SK-N-SH (cell line): ENCODE data around the gene GSTM5. TPM values are rescaled to one million over a fixed set of nuclear protein-coding genes. Genes with fewer than 3 reads are reported as not detected.

Experiments used
- CTCF ChIA-PET: fragments of 300-600, 350-600 bp; formaldehyde crosslinking; extraction: SDS; loops from one replicate; lab custom pipeline; 2021; lab: Yijun Ruan, JAX
- POLR2A ChIA-PET: fragments of 350-600 bp; sonication (Branson Sonifier 250); formaldehyde crosslinking; extraction: SDS; loops from one replicate; lab custom pipeline; 2020; ENCODE audit warnings: antibody characterized with exemption, inconsistent platforms; lab: Yijun Ruan, JAX
- DNase-seq: peaks from one replicate; pipeline ENCODE4 v3.0.0; 2012
- H2AFZ ChIP-seq: fragments of 200-600 bp; sonication (generic); 2 replicates; pipeline ENCODE4 v1.8.1; 2016; ENCODE audit warnings: antibody characterized with exemption, mild to moderate bottlenecking, low read depth
- H3F3A ChIP-seq: fragments of 200-600 bp; sonication (generic); replicated peaks from 2 replicates; pipeline ENCODE3; 2016; ENCODE audit warnings: antibody characterized with exemption, mild to moderate bottlenecking; ENCODE audit not compliant: insufficient read depth
- H3K27ac ChIP-seq, 2 experiments: fragments of 200-500 bp in 1 of 2; fragments of 200-600 bp in 1 of 2; sonication (Bioruptor generic) in 1 of 2; sonication (generic), shearing (Covaris generic) in 1 of 2; 2 replicates each; pipeline versions ENCODE4 v1.5.1 to v1.6.1; 2014 to 2016; ENCODE audit warnings: low read depth in 2 of 2, inconsistent platforms in 1 of 2, low read length in 1 of 2, mild to moderate bottlenecking in 1 of 2, mixed read lengths in 1 of 2
- H3K27me3 ChIP-seq: fragments of 200-600 bp; sonication (generic), shearing (Covaris generic); 2 replicates; pipeline ENCODE4 v1.6.1; 2016; ENCODE audit warnings: mixed run types; ENCODE audit not compliant: insufficient read depth
- H3K36me3 ChIP-seq, 2 experiments: fragments of 200-500 bp in 1 of 2; fragments of 200-600 bp in 1 of 2; sonication (Bioruptor generic) in 1 of 2; sonication (generic) in 1 of 2; replicated peaks in 1 of 2; 2 replicates each; pipeline versions ENCODE3 to v1.5.1; 2014 to 2016; ENCODE audit warnings: low read length in 1 of 2, mild to moderate bottlenecking in 1 of 2; ENCODE audit not compliant: insufficient read depth in 2 of 2, control insufficient read depth in 1 of 2
- H3K4me1 ChIP-seq, 2 experiments: fragments of 200-500 bp in 1 of 2; fragments of 200-600 bp in 1 of 2; sonication (Bioruptor generic) in 1 of 2; sonication (generic), shearing (Covaris generic) in 1 of 2; 2 replicates each; pipeline versions ENCODE4 v1.5.1 to v1.6.1; 2014 to 2016; ENCODE audit warnings: low read depth in 1 of 2, low read length in 1 of 2, mixed run types in 1 of 2; ENCODE audit not compliant: insufficient read depth in 2 of 2, control insufficient read depth in 1 of 2
- H3K4me2 ChIP-seq: fragments of 200-600 bp; sonication (generic), shearing (Covaris generic); 2 replicates; pipeline ENCODE4 v1.6.1; 2017; ENCODE audit warnings: mixed run types
- H3K4me3 ChIP-seq, 2 experiments: fragments of 200-500 bp in 1 of 2; fragments of 200-600 bp in 1 of 2; sonication (Bioruptor generic) in 1 of 2; sonication (generic), shearing (Covaris generic) in 1 of 2; 2 replicates each; pipeline versions ENCODE4 v1.5.1 to v1.8.1; 2014 to 2016; ENCODE audit warnings: low read depth in 2 of 2, inconsistent platforms in 1 of 2, low read length in 1 of 2, mild to moderate bottlenecking in 1 of 2, mixed read lengths in 1 of 2, moderate library complexity in 1 of 2
- H3K79me2 ChIP-seq: fragments of 200-600 bp; sonication (generic); 2 replicates; pipeline ENCODE4 v1.8.1; 2017; ENCODE audit warnings: mild to moderate bottlenecking; ENCODE audit not compliant: insufficient read depth
- H3K9ac ChIP-seq: fragments of 200-600 bp; sonication (generic); 2 replicates; pipeline ENCODE4 v1.6.1; 2017; ENCODE audit warnings: mixed run types
- H3K9me2 ChIP-seq: fragments of 200-600 bp; sonication (generic); 2 replicates; pipeline ENCODE4 v1.6.1; 2017; ENCODE audit warnings: mixed run types
- H3K9me3 ChIP-seq: fragments of 200-600 bp; sonication (generic); 2 replicates; pipeline ENCODE4 v1.6.1; 2017; ENCODE audit warnings: mixed run types, mild to moderate bottlenecking, moderate library complexity
- H4K20me1 ChIP-seq: fragments of 200-600 bp; sonication (generic); 2 replicates; pipeline ENCODE4 v1.6.1; 2017; ENCODE audit warnings: mild to moderate bottlenecking, mixed run types; ENCODE audit not compliant: insufficient read depth
- ELF1 ChIP-seq: IDR thresholded peaks from 2 replicates; pipeline ENCODE4 v1.4.0; 2012
- EP300 ChIP-seq, 2 experiments: IDR thresholded peaks; 2 replicates each; pipeline versions ENCODE4 v1.4.0 to v1.6.1; 2012; ENCODE audit warnings: borderline replicate concordance in 1 of 2, low read depth in 1 of 2, low read length in 1 of 2
- EZH2phosphoT487 ChIP-seq: fragments of 200-600 bp; sonication (generic); IDR thresholded peaks from 2 replicates; pipeline ENCODE4 v1.6.1; 2017; ENCODE audit warnings: low read depth, mixed run types, mild to moderate bottlenecking, antibody characterized with exemption, moderate library complexity, borderline replicate concordance
- FOSL2 ChIP-seq: IDR thresholded peaks from 2 replicates; pipeline ENCODE4 v1.4.0; 2012; ENCODE audit warnings: low read depth, mild to moderate bottlenecking, moderate library complexity, borderline replicate concordance
- FOXJ3 ChIP-seq: sonication (generic); formaldehyde crosslinking; IDR thresholded peaks from 2 replicates; pipeline ENCODE4 v1.5.1; 2020; ENCODE audit warnings: mild to moderate bottlenecking, missing genetic modification reagents
- FOXM1 ChIP-seq: IDR thresholded peaks from 2 replicates; pipeline ENCODE4 v1.4.0; 2012; ENCODE audit warnings: low read depth, mild to moderate bottlenecking
- GABPA ChIP-seq: IDR thresholded peaks from 2 replicates; pipeline ENCODE4 v1.4.0; 2012; ENCODE audit warnings: low read depth, mild to moderate bottlenecking
- GATA2 ChIP-seq: sonication (generic); formaldehyde crosslinking; IDR thresholded peaks from 2 replicates; pipeline ENCODE4 v1.5.0; 2020; ENCODE audit warnings: mild to moderate bottlenecking, missing genetic modification reagents
- NFIC ChIP-seq: IDR thresholded peaks from 2 replicates; pipeline ENCODE4 v1.4.0; 2012; ENCODE audit warnings: borderline replicate concordance
- NRF1 ChIP-seq: IDR thresholded peaks from 2 replicates; pipeline ENCODE4 v1.6.1; 2012; ENCODE audit warnings: low read depth, mild to moderate bottlenecking, low read length
- POLR2AphosphoS5 ChIP-seq: IDR thresholded peaks from 2 replicates; pipeline ENCODE4 v1.6.1; 2012; ENCODE audit warnings: low read depth, low read length
- RAD21 ChIP-seq: IDR thresholded peaks from 2 replicates; pipeline ENCODE4 v1.6.1; 2012; ENCODE audit warnings: mild to moderate bottlenecking, low read length
- RCOR1 ChIP-seq: fragments of 150-350 bp; IDR thresholded peaks from 2 replicates; pipeline ENCODE4 v1.6.1; 2017; ENCODE audit warnings: antibody characterized with exemption, low read length
- RFX5 ChIP-seq: IDR thresholded peaks from 2 replicates; pipeline ENCODE4 v1.6.1; 2012; ENCODE audit warnings: mild to moderate bottlenecking, improper control_type of control experiment, low read length
- RXRA ChIP-seq: IDR thresholded peaks from 2 replicates; pipeline ENCODE4 v1.4.0; 2012; ENCODE audit warnings: low read depth, mild to moderate bottlenecking, borderline replicate concordance
- SIN3A ChIP-seq: IDR thresholded peaks from 2 replicates; pipeline ENCODE4 v1.6.1; 2012; ENCODE audit warnings: low read depth, mild to moderate bottlenecking, low read length, moderate library complexity, borderline replicate concordance
- SMC3 ChIP-seq: IDR thresholded peaks from 2 replicates; pipeline ENCODE4 v1.6.1; 2012; ENCODE audit warnings: low read depth, low read length, improper control_type of control experiment
- TCF12 ChIP-seq: IDR thresholded peaks from 2 replicates; pipeline ENCODE4 v1.4.0; 2012
- YY1 ChIP-seq: IDR thresholded peaks from 2 replicates; pipeline ENCODE4 v1.4.0; 2012; ENCODE audit warnings: low read depth, mild to moderate bottlenecking
- WGBS: methylation state at CpG from one replicate; pipeline ENCODE4 v1.1.6; 2017; ENCODE audit warnings: low lambda C conversion rate; 5-methylcytosine and 5-hydroxymethylcytosine counted together
- polyA plus RNA-seq, 3 experiments: library from polyadenylated mRNA; depleted of rRNA; stranded (reverse); fragments of >200 nt; gene quantifications; 2 replicates each; pipeline ENCODE4 v1.2.3, GENCODE V29; 2012
- TF ChIP-seq, protein P1 (sequence below): IDR thresholded peaks from 2 replicates; pipeline ENCODE4 v1.4.0; 2012; ENCODE audit warnings: low read depth, borderline replicate concordance
- TF ChIP-seq, protein P2 (sequence below): fragments of 200-600 bp; sonication (generic); IDR thresholded peaks from 2 replicates; pipeline ENCODE4 v1.6.1; 2017; ENCODE audit warnings: antibody characterized with exemption, mild to moderate bottlenecking, moderate library complexity
- TF ChIP-seq, protein P3 (sequence below): fragments of 150-350 bp; IDR thresholded peaks from 2 replicates; pipeline ENCODE4 v1.6.1; 2016; ENCODE audit warnings: mild to moderate bottlenecking, low read depth, low read length
- TF ChIP-seq, protein P4 (sequence below): IDR thresholded peaks from 2 replicates; pipeline ENCODE4 v1.4.0; 2012; ENCODE audit warnings: low read depth, borderline replicate concordance

The GSTM5 gene
- polyA plus RNA-seq, 1 of the 3 experiments (the other 2 are of a cell fraction), result not detected

DNA sequence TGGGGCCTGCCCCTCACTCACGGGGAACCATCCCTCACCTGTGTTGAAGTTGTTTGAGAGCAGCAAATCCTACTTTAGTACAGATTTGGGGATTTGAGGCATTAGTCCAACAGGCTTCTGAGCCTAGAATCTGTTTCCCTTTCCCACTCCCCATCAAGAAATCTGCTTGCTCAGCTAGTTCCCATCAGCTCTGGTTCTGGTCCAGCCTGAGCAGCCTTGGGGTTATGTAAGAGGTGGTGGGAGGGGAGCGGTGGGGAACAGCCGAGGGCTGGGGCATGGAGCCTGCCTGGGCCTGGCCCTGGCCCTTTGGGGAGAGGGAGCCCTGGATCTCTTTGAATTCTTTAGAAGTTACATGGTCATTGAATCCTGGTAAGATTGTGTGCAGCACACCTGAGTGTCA lies 4.1 kb downstream of the GSTM5 start:
- Histone ChIP-seq H3K36me3 (no peaks in the 10 kb centered on the region), H3K27me3 (no peaks in the 10 kb centered on the region), H3F3A (no peaks in the 10 kb centered on the region), H3K4me3 (no peak overlapping the region), H3K79me2 (no peaks in the 10 kb centered on the region), H3K4me2 (no peak overlapping the region), H4K20me1 (no peaks in the 10 kb centered on the region), H3K9me2 (no peaks in the 10 kb centered on the region), H3K27ac (no peak overlapping the region), H2AFZ (no peak overlapping the region), H3K9me3 (no peaks in the 10 kb centered on the region)
- no peak for DNase-seq
- WGBS, result 70% methylated on average over 2 of the region's 3 CpGs
- TF ChIP-seq GATA2, result no peak
- TF ChIP-seq EP300 (IDR thresholded peaks at IDR 0.05; ENCODE audit: borderline replicate concordance in 1 of 2, low read depth in 1 of 2, low read length in 1 of 2), result no peak
- no peak for TF ChIP-seq SMC3
- no peak for TF ChIP-seq ELF1
- no peak for TF ChIP-seq POLR2AphosphoS5
- TF ChIP-seq, protein P1, sequence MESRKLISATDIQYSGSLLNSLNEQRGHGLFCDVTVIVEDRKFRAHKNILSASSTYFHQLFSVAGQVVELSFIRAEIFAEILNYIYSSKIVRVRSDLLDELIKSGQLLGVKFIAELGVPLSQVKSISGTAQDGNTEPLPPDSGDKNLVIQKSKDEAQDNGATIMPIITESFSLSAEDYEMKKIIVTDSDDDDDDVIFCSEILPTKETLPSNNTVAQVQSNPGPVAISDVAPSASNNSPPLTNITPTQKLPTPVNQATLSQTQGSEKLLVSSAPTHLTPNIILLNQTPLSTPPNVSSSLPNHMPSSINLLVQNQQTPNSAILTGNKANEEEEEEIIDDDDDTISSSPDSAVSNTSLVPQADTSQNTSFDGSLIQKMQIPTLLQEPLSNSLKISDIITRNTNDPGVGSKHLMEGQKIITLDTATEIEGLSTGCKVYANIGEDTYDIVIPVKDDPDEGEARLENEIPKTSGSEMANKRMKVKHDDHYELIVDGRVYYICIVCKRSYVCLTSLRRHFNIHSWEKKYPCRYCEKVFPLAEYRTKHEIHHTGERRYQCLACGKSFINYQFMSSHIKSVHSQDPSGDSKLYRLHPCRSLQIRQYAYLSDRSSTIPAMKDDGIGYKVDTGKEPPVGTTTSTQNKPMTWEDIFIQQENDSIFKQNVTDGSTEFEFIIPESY, result no peak
- TF ChIP-seq TCF12, result no peak
- TF ChIP-seq, protein P2, sequence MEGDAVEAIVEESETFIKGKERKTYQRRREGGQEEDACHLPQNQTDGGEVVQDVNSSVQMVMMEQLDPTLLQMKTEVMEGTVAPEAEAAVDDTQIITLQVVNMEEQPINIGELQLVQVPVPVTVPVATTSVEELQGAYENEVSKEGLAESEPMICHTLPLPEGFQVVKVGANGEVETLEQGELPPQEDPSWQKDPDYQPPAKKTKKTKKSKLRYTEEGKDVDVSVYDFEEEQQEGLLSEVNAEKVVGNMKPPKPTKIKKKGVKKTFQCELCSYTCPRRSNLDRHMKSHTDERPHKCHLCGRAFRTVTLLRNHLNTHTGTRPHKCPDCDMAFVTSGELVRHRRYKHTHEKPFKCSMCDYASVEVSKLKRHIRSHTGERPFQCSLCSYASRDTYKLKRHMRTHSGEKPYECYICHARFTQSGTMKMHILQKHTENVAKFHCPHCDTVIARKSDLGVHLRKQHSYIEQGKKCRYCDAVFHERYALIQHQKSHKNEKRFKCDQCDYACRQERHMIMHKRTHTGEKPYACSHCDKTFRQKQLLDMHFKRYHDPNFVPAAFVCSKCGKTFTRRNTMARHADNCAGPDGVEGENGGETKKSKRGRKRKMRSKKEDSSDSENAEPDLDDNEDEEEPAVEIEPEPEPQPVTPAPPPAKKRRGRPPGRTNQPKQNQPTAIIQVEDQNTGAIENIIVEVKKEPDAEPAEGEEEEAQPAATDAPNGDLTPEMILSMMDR, result no peak
- TF ChIP-seq, all 33 proteins: peak for 0
- Histone ChIP-seq H3K9ac (no peak overlapping the region), H3K4me1 (peaks cover 0 to 6% of the 10 kb centered on the region in 2 experiments; a peak in 1 of 4 replicates)
- ChIA-PET CTCF (interaction anchor here (0.7 to 1.5 kb wide), 5 partner anchors 11 to 167 kb away, joined by 3 to 4 read pairs (median 3); no protein-coding TSS in a partner anchor), POLR2A (no interaction called here)

DNA sequence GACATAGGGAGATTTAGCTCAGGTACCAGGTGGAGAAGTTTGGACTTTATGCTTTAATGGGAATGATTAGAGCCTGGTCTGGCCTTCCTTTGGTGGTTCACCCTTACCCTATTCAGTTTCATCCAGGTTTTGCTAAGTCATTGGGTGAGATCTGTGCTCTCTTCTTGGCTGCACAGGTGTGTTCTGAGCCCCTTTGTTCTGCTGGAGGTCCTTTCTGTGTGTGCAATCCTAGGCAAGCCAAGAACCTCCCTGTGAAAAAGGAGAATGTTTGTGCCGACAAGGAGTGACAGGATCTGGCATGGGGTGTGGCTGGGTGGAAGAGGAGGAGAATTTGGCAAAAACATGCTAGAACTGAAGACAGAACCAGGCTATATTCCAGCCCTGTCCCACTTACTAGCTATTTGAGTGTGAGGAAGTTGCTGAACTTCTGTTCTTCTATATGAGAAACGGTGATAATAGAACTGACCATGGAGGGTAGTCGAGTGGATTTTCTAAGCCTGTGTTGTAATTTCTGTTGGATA lies 4.6 kb downstream of the GSTM5 start:
- no peaks in the 10 kb centered on the region for H4K20me1 ChIP-seq
- H3K27me3 ChIP-seq, result no peaks in the 10 kb centered on the region
- no peaks in the 10 kb centered on the region for H3K79me2 ChIP-seq
- no peaks in the 10 kb centered on the region for H3K36me3 ChIP-seq
- WGBS, result 88% methylated on average over 3 of the region's 3 CpGs
- no peak for DNase-seq
- no peak overlapping the region for H3K4me2 ChIP-seq
- H3K9me3 ChIP-seq, result no peaks in the 10 kb centered on the region
- TF ChIP-seq EZH2phosphoT487 (no peak), FOXM1 (no peak), GABPA (no peak), RCOR1 (no peak), RFX5 (no peak), NRF1 (no peak), SIN3A (no peak), EP300 (IDR thresholded peaks at IDR 0.05; ENCODE audit: borderline replicate concordance in 1 of 2, low read depth in 1 of 2, low read length in 1 of 2) (no peak), FOSL2 (no peak), SMC3 (no peak), RAD21 (no peak), YY1 (no peak), RXRA (no peak), FOXJ3 (CRISPR knock-in tag) (no peak), ELF1 (no peak), POLR2AphosphoS5 (no peak), NFIC (no peak)
- TF ChIP-seq, protein P3, sequence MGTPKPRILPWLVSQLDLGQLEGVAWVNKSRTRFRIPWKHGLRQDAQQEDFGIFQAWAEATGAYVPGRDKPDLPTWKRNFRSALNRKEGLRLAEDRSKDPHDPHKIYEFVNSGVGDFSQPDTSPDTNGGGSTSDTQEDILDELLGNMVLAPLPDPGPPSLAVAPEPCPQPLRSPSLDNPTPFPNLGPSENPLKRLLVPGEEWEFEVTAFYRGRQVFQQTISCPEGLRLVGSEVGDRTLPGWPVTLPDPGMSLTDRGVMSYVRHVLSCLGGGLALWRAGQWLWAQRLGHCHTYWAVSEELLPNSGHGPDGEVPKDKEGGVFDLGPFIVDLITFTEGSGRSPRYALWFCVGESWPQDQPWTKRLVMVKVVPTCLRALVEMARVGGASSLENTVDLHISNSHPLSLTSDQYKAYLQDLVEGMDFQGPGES, result no peak
- TF ChIP-seq, protein P4, sequence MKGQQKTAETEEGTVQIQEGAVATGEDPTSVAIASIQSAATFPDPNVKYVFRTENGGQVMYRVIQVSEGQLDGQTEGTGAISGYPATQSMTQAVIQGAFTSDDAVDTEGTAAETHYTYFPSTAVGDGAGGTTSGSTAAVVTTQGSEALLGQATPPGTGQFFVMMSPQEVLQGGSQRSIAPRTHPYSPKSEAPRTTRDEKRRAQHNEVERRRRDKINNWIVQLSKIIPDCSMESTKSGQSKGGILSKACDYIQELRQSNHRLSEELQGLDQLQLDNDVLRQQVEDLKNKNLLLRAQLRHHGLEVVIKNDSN, result no peak
- no peak overlapping the region for H2AFZ ChIP-seq
- no peak overlapping the region for H3K4me3 ChIP-seq
- H3K9ac ChIP-seq, result no peak overlapping the region
- CTCF ChIA-PET, result interaction anchor here (0.7 to 1.5 kb wide), 5 partner anchors 23 to 168 kb away, joined by 3 to 4 read pairs (median 3); no protein-coding TSS in a partner anchor
- POLR2A ChIA-PET, result interaction anchor here (1.3 kb wide), 1 partner anchor 23 kb away, joined by 3 read pairs; no protein-coding TSS in a partner anchor
- no peak overlapping the region for H3K27ac ChIP-seq
- H3K9me2 ChIP-seq, result no peaks in the 10 kb centered on the region
- peaks cover 0 to 6% of the 10 kb centered on the region in 2 experiments; a peak in 1 of 4 replicates for H3K4me1 ChIP-seq
- no peaks in the 10 kb centered on the region for H3F3A ChIP-seq
